D341Med (cell line): ENCODE data around the gene ADCYAP1.
"Not testable (repeated sequence)": the region's sequence is repeated elsewhere in the genome, so short reads cannot be mapped to it uniquely, and the experiment has no call there.

Source experiments
- DNase-seq: peaks from one replicate; pipeline ENCODE4 v3.0.0; 2012; ENCODE audit warnings: low spot score

ADCYAP1 gene

DNA sequence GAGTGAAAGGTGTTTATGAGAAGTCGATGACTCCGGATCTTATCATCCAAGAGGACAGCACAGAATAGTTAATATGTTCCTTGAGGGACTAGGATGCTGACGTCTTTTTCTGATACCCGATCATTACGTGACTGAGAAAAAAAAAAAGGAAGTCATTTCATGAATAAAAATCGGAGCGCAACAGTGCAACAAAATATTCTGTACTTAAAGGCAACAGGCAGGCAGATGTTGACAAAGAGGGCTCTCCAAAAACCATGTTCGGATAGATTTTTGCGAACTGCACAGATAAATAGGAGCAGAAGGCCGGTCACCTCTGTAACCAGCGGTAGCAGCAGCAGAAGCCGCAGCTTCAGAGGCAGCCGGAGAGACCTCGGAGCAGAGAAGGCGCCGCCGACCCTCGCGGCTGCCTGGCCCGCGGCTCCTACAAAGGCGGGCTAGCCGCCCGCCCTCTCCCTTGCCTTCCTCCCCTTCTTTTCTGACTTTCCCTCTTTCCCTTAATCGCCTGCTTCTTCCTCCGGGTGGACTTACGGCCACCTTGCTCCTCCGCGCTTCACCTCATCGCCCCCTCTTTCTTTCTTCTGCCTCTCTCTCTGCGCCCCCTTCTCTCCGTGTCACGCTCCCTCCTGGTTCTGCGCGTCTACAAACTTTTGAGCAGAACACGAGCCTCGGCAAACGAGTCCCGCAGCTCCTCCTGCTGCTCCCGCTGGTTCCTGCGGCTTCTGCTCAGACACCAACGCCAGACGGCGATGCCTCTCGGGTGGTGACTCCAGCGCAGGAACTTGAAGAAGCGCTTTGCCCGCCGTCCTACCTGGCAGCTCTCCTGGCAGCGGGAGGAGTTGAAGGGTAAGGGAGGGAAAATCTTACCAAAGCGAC lies at the start of gene ADCYAP1:
ADCYAP1 (plus strand) TSS at position 654 of the 873 bp plus-strand sequence. CDS start 516 bp downstream, outside the sequence.
- peak; percentile 83 for DNase-seq

DNA sequence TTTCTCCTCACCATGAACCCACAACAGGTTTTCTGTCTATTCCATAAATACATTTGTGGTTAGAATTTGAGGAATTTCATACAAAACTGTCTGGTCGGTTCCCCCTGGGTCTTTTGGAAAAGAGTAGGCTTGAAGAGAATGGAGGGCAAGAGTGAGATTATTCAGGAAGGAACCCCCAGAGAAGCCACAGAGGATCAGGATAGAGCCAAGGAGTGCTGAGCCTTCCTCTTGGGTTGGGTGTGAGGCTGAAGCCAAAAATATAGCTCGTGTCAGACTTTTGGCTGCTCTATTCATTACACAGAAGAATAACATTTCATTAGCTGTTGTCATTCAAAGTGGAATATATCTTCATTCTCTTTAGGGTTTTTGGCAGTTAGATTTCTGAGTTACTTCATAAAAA lies 46.7 kb upstream of the ADCYAP1 start:
- DNase-seq = no peak

DNA sequence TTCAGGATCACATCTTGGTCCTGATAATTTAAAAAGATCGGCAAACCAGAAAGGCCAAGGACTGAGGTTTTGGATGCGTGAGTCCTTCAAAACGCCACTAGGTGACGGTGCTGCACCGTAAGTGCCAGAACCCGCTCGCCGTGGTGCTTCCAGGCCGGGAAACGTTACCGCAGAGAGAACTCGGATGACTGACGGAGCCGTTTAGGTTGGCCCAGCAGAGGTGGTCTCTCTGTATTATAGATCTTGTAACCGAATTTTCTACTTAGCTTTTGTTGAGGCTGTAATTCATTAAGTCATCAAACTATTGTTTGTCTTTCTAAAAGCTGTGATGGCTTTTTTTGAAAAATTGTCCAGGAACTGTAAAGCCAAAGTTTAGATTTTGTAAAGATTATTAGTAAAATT lies 39.8 kb upstream of the ADCYAP1 start:
- peak; percentile 90 for DNase-seq

DNA sequence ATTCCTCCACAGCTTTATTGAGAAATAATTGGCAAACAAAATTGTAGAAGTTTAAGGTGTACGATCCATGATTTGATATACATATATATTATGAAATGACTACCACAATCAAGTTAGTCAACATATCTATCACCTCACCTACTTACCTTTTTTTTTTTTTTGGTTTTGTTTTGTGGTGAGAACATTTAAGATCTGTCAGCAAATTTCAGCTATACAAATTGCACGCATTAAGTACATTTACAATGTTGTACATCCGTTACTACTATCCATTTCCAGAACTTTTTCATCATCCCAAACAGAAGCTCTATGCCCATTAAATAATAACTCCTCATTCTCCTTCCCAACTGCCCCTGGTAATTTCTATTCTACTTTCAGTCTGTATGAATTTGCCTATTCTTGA lies 37.4 kb upstream of the ADCYAP1 start:
- no peak for DNase-seq

DNA sequence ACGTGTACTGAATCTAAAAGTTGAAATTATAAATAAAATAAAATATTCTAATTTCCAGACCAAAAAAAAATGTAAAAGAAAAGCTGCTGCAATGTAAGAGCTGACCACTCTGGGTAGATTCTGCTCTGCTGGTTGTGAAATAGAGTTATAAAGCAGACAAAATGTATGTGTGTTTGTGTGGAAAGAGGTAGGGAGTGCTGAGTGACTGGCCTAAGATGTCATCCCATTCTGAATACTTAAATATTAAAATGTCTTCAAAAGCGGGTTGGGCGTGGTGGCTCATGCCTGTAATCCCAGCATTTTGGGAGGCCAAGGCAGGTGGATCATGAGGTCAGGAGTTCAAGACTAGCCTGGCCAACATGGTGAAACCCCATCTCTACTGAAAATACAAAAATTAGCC lies 31.2 kb upstream of the ADCYAP1 start:
- not testable (repeated sequence) for DNase-seq

DNA sequence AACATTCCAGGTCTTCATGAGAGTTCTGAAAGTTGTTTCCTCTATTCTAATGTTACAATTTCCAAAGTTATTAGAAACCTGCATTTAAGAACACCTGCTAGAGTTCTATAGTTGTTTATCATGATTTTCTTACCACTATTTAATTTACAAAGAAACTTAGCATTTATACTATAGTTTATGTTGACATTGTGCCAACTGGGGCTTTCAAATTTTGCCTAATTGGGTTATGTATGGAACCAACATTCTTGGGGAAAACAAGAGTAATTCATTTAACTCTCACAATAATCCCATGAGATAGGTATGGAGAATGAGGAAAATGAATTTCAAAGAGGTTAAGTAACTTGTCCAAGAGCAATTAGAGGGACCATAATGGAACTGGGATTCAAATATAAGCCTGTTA lies 28.8 kb upstream of the ADCYAP1 start:
- no peak for DNase-seq

DNA sequence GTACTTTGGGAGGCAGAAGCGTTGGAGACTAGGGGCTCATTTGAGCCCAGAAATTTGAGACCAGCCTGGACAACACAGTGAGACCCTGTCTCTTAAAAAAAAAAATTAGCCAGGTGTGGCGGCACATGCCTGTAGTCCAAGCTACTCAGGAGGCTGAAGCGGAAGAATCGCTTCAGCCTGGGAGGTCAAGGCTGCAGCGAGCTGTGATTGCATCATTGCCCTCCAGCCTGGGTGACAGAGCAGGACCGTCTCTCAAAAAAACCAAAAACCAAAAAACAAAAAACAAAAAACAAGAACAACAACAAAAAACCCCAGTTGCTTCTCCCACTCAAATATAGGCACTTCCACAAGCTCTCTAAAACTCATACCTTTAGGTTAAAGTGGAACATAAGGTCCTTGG lies 27.4 kb upstream of the ADCYAP1 start:
- no peak for DNase-seq

DNA sequence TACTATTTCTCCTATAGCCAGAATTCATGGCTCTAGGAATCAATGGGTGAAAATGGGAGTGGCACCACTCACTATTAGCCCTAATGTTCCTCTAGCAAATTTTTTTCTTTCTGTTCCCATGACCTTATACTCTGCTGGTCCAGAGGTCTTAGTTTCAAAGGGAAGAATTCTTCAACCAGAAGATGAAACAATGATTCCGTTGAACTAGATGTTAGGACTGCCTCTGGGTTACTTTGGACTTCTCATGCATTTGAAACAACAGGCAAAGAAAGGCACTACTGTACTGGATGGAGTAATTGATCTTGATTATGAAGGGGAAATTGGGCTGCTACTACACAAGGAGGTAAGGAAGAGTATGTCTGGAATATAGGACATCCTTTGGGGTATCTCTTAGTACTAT lies 18.6 kb upstream of the ADCYAP1 start:
- no peak for DNase-seq

DNA sequence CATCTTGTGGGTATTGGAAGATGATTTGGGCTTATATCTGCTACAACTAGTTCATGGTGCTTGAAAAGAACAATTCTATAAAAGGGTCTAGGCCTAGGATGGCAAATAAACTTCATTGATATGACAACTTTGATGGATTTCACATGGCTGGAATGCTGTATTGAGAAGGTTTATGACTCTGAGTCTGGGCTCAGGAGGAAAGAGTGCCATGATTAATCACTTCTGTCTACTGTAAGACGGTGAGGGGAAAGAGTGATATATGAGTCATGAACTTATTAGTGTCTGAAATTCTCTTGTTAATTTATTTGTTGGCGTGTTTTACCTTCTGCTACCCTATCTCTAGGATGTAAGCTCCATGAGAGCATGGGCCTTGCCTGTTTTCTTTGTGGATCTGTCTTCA lies 17.0 kb upstream of the ADCYAP1 start:
- DNase-seq = no peak

DNA sequence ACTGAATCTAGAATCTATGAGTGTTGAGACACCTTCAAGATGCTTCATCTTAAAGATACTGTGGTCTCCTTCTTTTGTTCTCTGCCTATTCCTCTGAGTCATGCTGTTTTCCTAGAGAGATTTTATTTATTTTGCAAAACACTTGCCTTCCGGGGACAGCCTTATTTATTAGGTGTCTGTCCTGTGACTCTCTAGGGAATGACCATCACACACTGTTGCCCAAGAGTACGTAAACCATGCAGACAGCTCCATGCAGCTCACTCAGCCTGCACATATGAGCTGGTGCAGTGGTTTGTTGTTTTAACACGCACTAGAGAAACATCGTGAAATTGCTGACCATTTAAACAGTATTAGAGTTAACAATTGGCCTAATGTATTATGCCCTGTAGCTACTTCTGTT lies 12.4 kb upstream of the ADCYAP1 start:
- DNase-seq = no peak

DNA sequence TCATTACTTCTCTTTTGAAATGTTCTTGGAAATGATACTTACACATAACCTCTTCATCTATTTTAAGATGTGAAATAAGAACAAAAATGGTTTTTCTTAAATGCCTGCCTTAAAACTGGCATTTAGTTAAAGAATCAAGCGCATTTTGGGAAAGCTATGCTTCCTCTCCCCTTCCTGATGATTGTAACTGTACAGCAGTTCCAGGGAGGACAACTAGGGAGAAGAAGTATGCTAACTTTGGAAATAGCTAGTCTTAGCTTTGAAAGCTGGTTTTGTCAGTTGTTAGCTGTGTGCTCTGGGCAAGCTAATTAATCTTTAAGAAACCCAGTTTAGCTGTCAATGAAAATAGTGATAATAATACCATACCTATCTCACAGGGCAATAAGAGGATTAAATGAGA lies 8.4 kb upstream of the ADCYAP1 start:
- DNase-seq = no peak

DNA sequence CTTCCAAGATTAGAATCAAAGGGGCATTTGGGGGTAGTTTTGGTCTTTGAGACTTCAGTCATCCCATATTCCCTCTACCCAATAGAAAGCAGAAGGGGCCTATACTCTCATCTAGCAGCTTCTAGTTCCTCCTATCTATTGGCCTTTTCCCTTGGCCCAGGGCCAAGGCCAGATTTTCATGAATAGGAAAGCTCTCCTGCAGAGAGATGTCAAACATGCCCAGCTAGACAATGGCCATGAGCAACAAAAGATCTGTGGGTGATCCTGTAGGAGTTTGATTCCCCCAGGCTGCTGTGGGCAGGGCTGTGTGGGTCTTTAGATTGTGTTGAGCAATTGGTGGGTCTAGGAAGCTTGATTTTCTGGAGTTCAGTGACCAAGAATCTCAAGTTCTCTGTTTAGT lies 2.9 kb upstream of the ADCYAP1 start:
- no peak for DNase-seq

DNA sequence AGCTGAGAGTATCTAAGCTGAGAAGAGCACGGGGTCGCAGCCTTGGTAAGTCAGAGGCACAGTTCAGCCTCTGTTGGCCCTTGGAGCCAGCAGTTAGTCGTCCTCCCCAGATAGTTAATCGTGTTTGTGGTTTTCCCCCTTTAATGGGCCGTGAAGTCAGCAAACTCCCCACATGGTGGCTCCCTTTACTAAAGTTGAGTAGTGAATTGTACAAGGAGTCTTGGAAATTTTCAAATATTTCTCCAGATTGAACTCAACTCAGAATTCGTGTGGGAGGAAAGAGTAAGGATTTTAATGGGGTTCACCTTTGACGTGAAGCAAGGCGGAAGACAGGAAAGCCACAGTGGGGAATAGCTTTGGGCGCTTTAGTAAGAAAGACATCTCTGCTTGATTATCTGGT lies 2.4 kb upstream of the ADCYAP1 start:
- DNase-seq = peak; percentile 56

DNA sequence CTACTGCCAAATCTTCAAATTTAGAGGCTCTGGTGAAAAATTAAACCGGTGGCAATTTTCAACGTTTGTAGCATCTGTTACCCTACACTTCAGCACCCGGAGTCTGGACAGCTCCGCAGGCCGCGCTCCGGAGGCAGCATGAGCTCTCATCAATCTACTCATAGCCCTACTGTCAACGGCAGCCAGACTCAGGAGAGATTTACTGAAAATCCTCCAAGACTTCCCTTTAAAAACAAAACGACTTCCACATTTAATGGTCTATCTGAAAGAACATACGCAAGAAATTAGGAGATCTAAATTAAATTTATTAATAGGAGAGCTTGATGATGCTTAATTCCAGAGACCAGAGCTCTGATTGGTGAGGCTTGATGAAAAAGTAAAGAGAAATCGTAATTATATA lies 970 bp upstream of the ADCYAP1 start:
- no peak for DNase-seq

DNA sequence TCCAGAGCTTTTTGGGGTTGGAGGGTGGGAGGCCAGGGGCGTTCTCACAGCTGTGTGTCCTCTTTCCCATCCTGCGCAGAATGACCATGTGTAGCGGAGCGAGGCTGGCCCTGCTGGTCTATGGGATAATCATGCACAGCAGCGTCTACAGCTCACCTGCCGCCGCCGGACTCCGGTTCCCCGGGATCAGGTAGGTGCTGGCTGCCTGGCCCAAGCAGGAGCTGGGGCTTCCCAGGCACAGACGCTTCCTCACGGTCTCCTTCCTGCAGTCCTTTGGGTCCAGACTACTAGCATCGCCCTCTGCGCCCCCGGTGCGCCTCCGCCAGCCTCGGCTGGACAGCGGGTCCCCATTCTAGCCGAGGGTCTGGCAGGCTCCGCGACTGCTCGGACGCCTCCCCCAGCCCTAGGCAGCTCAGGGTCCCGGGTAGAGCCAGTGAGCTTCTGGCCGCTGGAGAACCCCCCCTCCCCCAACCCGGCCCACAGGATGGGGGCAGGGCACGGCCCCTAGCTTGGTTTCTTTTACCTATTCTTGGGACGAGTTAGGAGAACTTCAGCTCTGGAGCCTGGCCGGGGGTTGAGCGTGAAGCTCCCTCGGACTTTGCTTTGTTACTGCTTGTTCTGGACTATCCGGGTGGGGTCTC lies 756 bp downstream of the ADCYAP1 start:
- DNase-seq = peak; percentile 53

DNA sequence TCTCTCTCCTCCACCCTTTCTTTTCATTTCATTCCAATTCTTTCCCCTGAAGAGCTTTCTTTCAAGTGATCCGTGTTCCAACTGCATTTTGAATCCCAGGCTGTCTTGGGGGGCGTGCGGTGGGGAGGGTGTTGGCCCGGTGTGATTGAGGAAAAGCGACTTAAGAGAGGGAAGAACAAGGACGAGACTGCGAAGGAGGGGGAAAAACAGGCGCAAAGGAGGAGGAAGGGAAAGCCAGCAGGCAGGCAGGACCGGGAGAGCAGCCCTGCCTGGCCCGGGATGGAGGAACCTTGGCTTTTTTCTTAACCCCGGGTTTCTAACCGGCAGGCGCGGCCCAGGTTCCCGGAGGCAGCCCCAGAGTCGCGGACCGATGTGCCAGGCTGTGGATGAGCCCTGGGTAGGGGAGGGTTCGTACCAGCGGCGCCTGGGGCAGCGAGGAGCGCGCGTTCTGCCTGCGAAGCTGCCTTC lies 1.3 kb downstream of the ADCYAP1 start:
- DNase-seq = peak; percentile 67

DNA sequence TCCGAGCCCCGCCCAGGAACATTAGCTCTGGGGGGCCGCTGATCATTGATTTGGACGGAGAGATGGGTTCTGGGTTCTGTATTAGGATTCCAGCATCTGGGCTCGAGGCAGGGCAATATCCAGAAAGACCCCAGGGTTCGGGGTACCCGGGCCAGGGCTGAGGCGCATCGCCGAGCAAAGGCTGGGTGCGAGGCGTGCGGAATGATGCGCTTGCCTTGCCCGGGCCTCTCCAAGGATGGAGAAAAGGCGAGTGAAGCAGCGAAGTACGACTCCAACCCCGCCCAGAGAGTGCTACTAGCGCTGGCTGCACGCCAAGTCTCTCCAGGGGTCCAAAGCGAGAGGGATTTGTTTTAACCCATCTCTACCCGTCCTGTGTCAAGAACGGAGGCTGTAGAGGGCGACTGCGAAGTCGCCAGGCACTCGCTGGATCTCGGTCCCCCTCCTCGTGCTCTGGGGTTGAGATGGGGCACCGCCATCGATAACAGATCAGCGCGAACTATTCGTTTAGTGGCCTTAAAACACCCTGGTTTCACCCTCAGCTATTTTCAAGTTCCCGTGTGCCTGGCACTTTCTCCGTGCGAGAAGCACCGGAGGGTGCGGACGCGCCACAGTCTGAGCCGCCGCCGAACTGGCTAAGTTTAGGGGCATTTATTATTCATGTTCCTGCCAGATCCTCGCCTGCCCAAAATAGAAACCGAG lies 1.9 kb downstream of the ADCYAP1 start:
- peak; percentile 64 for DNase-seq

DNA sequence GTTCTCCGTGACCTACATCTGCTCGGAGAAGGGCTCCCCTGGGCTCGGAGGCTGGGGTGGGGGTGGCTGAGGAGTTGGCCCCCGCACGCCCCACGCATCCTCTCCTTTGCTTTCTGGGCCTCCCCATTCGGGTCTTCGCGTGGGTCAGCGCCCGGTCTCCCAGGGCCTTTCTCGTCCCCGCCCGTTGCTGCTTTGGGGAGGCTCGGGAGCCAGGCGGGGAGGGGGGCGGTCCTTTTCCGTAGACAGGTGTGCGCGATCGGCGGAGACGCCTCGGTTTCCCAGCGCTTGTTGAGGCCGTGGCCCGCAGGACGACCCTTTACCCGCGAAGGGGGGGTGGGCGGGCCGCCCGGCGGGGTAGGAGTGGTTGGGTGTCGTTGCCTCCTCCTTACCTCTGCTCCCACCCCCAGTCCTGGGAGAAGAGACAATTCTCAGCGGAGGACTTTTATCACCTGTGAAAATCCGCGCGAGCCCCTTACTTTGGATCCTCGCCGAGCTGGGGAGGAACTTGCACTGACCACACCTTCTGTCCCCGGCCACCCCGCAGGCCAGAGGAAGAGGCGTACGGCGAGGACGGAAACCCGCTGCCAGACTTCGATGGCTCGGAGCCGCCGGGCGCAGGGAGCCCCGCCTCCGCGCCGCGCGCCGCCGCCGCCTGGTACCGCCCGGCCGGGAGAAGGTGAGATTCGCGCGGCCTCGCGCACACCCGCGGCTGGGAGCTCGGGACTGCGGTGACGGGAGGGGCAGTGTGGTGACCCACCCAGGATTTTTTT lies 2.6 kb downstream of the ADCYAP1 start:
- peak; percentile 82 for DNase-seq

DNA sequence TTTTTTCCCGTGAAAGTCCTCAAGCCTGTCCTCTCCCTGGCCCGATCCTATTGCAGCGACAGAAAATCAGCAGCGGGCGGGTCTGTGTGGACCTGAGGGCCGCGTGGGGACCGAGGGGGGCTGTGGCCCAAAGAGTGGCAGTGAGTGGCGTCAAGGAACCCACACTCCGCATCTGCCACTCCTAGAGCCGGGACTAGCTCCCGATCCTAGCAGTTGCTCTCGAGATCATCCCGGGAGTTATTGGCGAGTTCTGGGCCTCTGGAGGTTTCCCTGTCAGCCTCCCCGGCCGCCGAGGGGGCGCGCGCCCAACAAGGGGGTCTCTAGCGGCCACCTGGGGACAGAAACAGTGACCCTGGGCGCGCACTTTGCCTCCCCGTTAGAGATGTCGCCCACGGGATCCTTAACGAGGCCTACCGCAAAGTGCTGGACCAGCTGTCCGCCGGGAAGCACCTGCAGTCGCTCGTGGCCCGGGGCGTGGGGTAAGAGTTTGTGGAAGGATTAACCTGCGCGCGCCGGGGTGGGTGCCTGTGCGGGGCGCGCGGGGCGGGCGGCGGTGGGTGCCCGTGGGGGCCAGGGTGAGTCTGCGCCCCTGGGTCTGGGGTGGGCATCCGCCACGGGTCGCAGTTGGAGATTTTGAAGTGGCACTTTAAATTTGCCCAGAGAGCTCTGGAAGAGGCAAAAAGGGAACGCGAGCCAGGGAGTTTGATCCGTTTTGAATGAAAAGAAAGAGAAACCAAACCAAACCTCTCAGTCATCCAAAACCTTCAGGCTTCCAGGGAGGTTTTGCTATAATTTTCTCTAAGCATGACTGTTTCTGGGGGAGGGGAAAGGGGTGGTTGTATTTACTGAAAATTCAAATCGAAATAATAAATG lies 3.5 kb downstream of the ADCYAP1 start:
- DNase-seq = peak; percentile 58

DNA sequence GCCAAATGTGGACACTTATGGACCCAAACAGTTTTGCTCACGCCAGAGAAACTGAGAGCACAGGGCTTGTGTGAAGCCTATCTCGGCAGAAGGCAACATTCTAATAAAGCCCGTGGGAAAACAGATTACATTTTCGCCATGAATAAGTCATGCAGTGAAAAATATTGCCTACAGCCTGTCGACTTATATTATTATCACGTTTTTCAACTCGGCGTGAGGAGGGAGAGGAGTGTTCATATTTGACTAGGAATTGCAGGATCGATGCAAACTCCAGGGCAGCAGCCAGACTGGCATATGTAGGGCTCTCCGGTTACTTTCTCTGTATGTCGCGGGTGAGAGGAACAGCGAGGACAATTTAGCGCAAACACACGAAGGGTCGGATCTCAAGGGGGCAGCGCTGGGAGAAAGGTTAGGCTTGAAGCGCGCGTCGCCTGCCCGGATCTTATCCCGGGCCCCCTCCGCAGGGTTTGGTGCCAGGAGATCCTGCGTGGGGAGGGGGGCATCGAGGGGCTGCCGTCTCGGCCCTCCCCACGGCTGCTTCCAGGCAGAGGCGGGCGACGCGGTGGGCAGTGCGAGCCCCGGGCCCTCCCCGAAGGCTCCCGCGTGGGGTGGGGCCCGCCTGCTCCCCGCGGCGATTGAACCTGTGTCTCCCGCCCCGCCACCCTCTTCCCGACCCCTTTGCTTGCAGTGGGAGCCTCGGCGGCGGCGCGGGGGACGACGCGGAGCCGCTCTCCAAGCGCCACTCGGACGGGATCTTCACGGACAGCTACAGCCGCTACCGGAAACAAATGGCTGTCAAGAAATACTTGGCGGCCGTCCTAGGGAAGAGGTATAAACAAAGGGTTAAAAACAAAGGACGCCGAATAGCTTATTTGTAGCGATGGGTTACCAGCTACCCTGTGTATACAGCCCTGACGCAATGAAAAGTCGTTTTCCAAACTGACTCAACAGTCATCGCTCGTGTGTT lies 4.4 kb downstream of the ADCYAP1 start:
- peak; percentile 51 for DNase-seq
